AG09309 (cell line): ENCODE data around the gene SUPT3H.

Source experiments
- DNase-seq: peaks from one replicate; pipeline ENCODE4 v3.0.0-alpha.2; 2010; ENCODE audit warnings: low read depth
- H3K4me3 ChIP-seq: 2 replicates; pipeline ENCODE4 v1.5.1; 2011; ENCODE audit warnings: mild to moderate bottlenecking, low read depth, low read length, moderate library complexity; ENCODE audit not compliant: control insufficient read depth
- CTCF ChIP-seq: IDR thresholded peaks from 2 replicates; pipeline ENCODE4 v1.5.1; 2011; ENCODE audit warnings: mild to moderate bottlenecking, low read depth, low read length, inconsistent platforms; ENCODE audit not compliant: insufficient read depth, control insufficient read depth; ENCODE audit errors: missing control alignments

Gene SUPT3H

GRCh38 chr6:45272626-45273025 is 105.1 kb downstream of the SUPT3H start:
- no peak for DNase-seq
- H3K4me3 ChIP-seq, result no peak overlapping the region
- no peak for TF ChIP-seq CTCF

- H3K4me3 ChIP-seq, result no peak overlapping the region
- DNase-seq, result no peak
- TF ChIP-seq CTCF, result no peak
Observed at GRCh38 chr6:45265246-45265645, 112.5 kb downstream of the SUPT3H start.

GRCh38 chr6:45260696-45261095 is 117.0 kb downstream of the SUPT3H start:
- H3K4me3 ChIP-seq, result no peak overlapping the region
- TF ChIP-seq CTCF, result no peak
- DNase-seq, result no peak

GRCh38 chr6:45256697-45257695 is 120.7 kb downstream of the SUPT3H start:
- DNase-seq, result no peak
- no peak for TF ChIP-seq CTCF
- H3K4me3 ChIP-seq, result no peak overlapping the region

- no peak for DNase-seq
- no peak for TF ChIP-seq CTCF
- no peak overlapping the region for H3K4me3 ChIP-seq
Observed at GRCh38 chr6:45255434-45255833, 122.3 kb downstream of the SUPT3H start.

GRCh38 chr6:45254253-45254652 is 123.5 kb downstream of the SUPT3H start:
- TF ChIP-seq CTCF, result no peak
- no peak for DNase-seq
- no peak overlapping the region for H3K4me3 ChIP-seq
